DOHH2 (cell line): Measurements from ENCODE around the gene PPP5C.

Experiments used
- H3F3A ChIP-seq: fragments of 200-600 bp; sonication (generic), shearing (Covaris generic); 2 replicates; pipeline ENCODE4 v1.6.0; 2016; ENCODE audit warnings: antibody characterized with exemption, mild to moderate bottlenecking; ENCODE audit not compliant: control insufficient read depth, insufficient read depth
- H3K27ac ChIP-seq: fragments of 200-600 bp; sonication (generic); 2 replicates; pipeline ENCODE4 v1.5.1; 2014; ENCODE audit warnings: low read depth, mild to moderate bottlenecking, low read length, moderate library complexity
- H3K27me3 ChIP-seq: fragments of 200-600 bp; sonication (generic); 2 replicates; pipeline ENCODE4 v1.6.1; 2014; ENCODE audit warnings: mild to moderate bottlenecking, low read length, mixed read lengths; ENCODE audit not compliant: control insufficient read depth
- H3K36me3 ChIP-seq: fragments of 200-600 bp; sonication (generic); 2 replicates; pipeline ENCODE4 v1.6.1; 2014; ENCODE audit warnings: mild to moderate bottlenecking, low read length, moderate library complexity, mixed read lengths; ENCODE audit not compliant: control insufficient read depth
- H3K4me1 ChIP-seq: fragments of 200-600 bp; sonication (generic); 2 replicates; pipeline ENCODE4 v1.6.1; 2014; ENCODE audit warnings: mild to moderate bottlenecking, low read length, mixed read lengths; ENCODE audit not compliant: control insufficient read depth
- H3K4me2 ChIP-seq: fragments of 200-600 bp; sonication (generic); 2 replicates; pipeline ENCODE4 v1.6.0; 2014; ENCODE audit warnings: mild to moderate bottlenecking, low read length, moderate library complexity
- H3K4me3 ChIP-seq: fragments of 200-600 bp; sonication (generic); 2 replicates; pipeline ENCODE4 v1.5.1; 2014; ENCODE audit warnings: mild to moderate bottlenecking, low read length, mixed read lengths
- H3K79me2 ChIP-seq: fragments of 200-600 bp; sonication (generic); 2 replicates; pipeline ENCODE4 v1.6.1; 2014; ENCODE audit warnings: mild to moderate bottlenecking, low read length, mixed read lengths; ENCODE audit not compliant: control insufficient read depth
- H3K9me2 ChIP-seq: fragments of 200-600 bp; sonication (generic); replicated peaks from 2 replicates; pipeline ENCODE4 v1.6.1; 2014; ENCODE audit warnings: mild to moderate bottlenecking, low read length, mixed read lengths; ENCODE audit not compliant: control insufficient read depth
- H3K9me3 ChIP-seq: fragments of 200-600 bp; sonication (generic); 2 replicates; pipeline ENCODE4 v1.6.1; 2014; ENCODE audit warnings: antibody characterized with exemption, low read length, mixed read lengths; ENCODE audit not compliant: control insufficient read depth, insufficient read depth
- H4K20me1 ChIP-seq: fragments of 200-600 bp; sonication (generic); 2 replicates; pipeline ENCODE4 v1.6.0; 2014; ENCODE audit warnings: low read depth, mild to moderate bottlenecking, antibody characterized with exemption, low read length, moderate library complexity; ENCODE audit not compliant: control insufficient read depth, insufficient read depth
- CTCF ChIP-seq: fragments of 200-600 bp; sonication (generic); IDR thresholded peaks from one replicate; pipeline ENCODE4 v1.5.1; 2014; ENCODE audit warnings: antibody characterized with exemption, mild to moderate bottlenecking, low read depth, low read length; ENCODE audit not compliant: poor library complexity, severe bottlenecking
- EZH2phosphoT487 ChIP-seq: fragments of 200-600 bp; sonication (generic); IDR thresholded peaks from 2 replicates; pipeline ENCODE4 v1.6.1; 2017; ENCODE audit warnings: borderline replicate concordance, mild to moderate bottlenecking, antibody characterized with exemption, low read length, moderate library complexity, mixed read lengths

Gene PPP5C

GRCh38 chr19:46367426-46367825, 20.5 kb downstream of the PPP5C start:
- Histone ChIP-seq H3K4me2 (no peak overlapping the region), H3F3A (no peaks in the 10 kb centered on the region), H3K27me3 (no peaks in the 10 kb centered on the region), H3K79me2 (peaks cover 84% of the 10 kb centered on the region), H3K9me2 (no peaks in the 10 kb centered on the region), H3K4me1 (no peaks in the 10 kb centered on the region), H3K4me3 (no peak overlapping the region), H3K9me3 (no peaks in the 10 kb centered on the region), H3K27ac (no peak overlapping the region), H4K20me1 (peaks cover 12% of the 10 kb centered on the region), H3K36me3 (peaks cover 70% of the 10 kb centered on the region)
- TF ChIP-seq CTCF (no peak), EZH2phosphoT487 (no peak)

GRCh38 chr19:46368116-46368515, 21.2 kb downstream of the PPP5C start:
- no peaks in the 10 kb centered on the region for H3K27me3 ChIP-seq
- H3K4me3 ChIP-seq, result no peak overlapping the region

GRCh38 chr19:46369817-46370216, 22.9 kb downstream of the PPP5C start:
- peaks cover 91% of the 10 kb centered on the region for H3K79me2 ChIP-seq
- no peak overlapping the region for H3K4me3 ChIP-seq
- H3K4me2 ChIP-seq, result no peak overlapping the region
- no peaks in the 10 kb centered on the region for H3F3A ChIP-seq
- peaks cover 16% of the 10 kb centered on the region for H4K20me1 ChIP-seq
- peaks cover 65% of the 10 kb centered on the region for H3K36me3 ChIP-seq
- H3K27ac ChIP-seq, result no peak overlapping the region
- no peak for TF ChIP-seq EZH2phosphoT487
- TF ChIP-seq CTCF, result no peak
- no peaks in the 10 kb centered on the region for H3K27me3 ChIP-seq
- no peaks in the 10 kb centered on the region for H3K9me3 ChIP-seq
- no peaks in the 10 kb centered on the region for H3K9me2 ChIP-seq
- H3K4me1 ChIP-seq, result no peaks in the 10 kb centered on the region

More at GRCh38 chr19:46368116-46368515, 21.2 kb downstream of the PPP5C start:
- no peaks in the 10 kb centered on the region for H3F3A ChIP-seq
- H3K27ac ChIP-seq, result no peak overlapping the region
- H3K4me1 ChIP-seq, result no peaks in the 10 kb centered on the region
- no peak overlapping the region for H3K4me2 ChIP-seq
- no peaks in the 10 kb centered on the region for H3K9me3 ChIP-seq
- H3K79me2 ChIP-seq, result peaks cover 91% of the 10 kb centered on the region
- H3K36me3 ChIP-seq, result peaks cover 77% of the 10 kb centered on the region
- TF ChIP-seq CTCF (no peak), EZH2phosphoT487 (no peak)
- H4K20me1 ChIP-seq, result peaks cover 18% of the 10 kb centered on the region
- no peaks in the 10 kb centered on the region for H3K9me2 ChIP-seq

GRCh38 chr19:46371371-46371901, 24.5 kb downstream of the PPP5C start:
- Histone ChIP-seq H3K4me2 (no peak overlapping the region), H3K36me3 (peaks cover 64% of the 10 kb centered on the region), H3K9me2 (no peaks in the 10 kb centered on the region), H3K4me3 (no peak overlapping the region), H3K4me1 (no peaks in the 10 kb centered on the region), H3K9me3 (no peaks in the 10 kb centered on the region), H3K27me3 (no peaks in the 10 kb centered on the region), H3K79me2 (peaks cover 79% of the 10 kb centered on the region), H3F3A (no peaks in the 10 kb centered on the region), H3K27ac (no peak overlapping the region), H4K20me1 (peaks cover 16% of the 10 kb centered on the region)
- no peak for TF ChIP-seq CTCF
- TF ChIP-seq EZH2phosphoT487, result no peak
